Measurements from ENCODE around the gene ANO10. TPM values are rescaled to one million over a fixed set of nuclear protein-coding genes. Genes with fewer than 3 reads are reported as not detected.

ANO10 gene, protein sequence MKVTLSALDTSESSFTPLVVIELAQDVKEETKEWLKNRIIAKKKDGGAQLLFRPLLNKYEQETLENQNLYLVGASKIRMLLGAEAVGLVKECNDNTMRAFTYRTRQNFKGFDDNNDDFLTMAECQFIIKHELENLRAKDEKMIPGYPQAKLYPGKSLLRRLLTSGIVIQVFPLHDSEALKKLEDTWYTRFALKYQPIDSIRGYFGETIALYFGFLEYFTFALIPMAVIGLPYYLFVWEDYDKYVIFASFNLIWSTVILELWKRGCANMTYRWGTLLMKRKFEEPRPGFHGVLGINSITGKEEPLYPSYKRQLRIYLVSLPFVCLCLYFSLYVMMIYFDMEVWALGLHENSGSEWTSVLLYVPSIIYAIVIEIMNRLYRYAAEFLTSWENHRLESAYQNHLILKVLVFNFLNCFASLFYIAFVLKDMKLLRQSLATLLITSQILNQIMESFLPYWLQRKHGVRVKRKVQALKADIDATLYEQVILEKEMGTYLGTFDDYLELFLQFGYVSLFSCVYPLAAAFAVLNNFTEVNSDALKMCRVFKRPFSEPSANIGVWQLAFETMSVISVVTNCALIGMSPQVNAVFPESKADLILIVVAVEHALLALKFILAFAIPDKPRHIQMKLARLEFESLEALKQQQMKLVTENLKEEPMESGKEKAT
- 16.7 to 19.4 TPM (median 18.4 TPM) in 5 replicates for total RNA-seq (2022; extraction: Qiagen RNA extraction)

DNA sequence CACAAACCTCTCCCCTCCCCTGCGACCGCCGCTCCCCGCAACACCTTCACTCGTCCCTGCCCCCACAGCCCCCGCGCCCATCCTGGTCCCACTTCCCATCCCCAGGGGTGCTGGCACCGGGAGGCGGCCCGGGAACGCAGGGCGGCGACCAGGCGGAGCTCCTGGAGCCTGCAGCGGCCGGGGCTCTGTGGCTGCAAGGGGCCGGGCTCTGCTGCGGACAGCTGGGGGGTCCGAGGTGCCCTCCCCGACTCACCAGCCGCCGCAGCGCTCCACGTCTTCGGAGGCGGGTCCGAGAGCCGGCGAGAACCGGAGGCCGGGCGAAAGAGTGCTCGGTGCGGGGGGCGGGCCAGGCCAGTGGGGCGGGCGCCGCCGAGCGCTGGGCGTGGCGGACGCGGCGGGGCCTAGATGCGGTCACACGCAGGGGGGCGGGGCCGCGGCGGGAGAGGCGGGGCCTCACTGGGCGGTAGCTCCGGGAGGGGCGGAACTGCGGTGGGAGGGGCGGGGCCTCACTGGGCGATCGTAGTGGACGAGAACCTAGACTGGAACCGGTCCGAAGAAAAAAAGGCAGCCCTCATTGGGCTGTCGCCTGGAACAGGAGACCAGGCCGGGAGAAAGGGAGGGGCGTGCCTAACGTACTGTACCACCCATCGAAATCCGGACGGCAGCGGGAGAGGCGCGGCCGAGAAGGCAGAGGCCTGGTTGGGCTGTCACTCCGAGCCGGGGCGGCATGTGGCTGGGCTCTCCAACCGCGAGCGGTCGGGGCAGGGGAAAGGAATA is at the start of gene ANO10:
Gene ANO10 (minus strand): TSS at position 356 of the 777 bp plus-strand sequence. CDS start 16,159 bp downstream, outside the sequence.

Other genes starting within 250 kb of the ANO10 start
- 18.5 to 24.9 TPM (median 19.5 TPM) in 5 replicates for gene ABHD5, start 68.9 kb upstream of the ANO10 start, total RNA-seq (2022; extraction: Qiagen RNA extraction)

All from A549 treated with AZD2906 at 1 μM for 4 hours (cell line).